H1 (cell line): ENCODE data around the gene WDFY3. TPM values are rescaled to one million over a fixed set of nuclear protein-coding genes. Genes with fewer than 3 reads are reported as not detected.

Experiments
- CTCF ChIA-PET: fragments of 300-600 bp; sonication (Branson Sonifier 250); formaldehyde crosslinking; loops from one replicate; lab custom pipeline; 2021; ENCODE audit not compliant: partially characterized antibody; lab: Charles Lee
- POLR2A ChIA-PET: fragments of 300-600 bp; sonication (Branson Sonifier 250); formaldehyde crosslinking; loops from one replicate; lab custom pipeline; 2021; ENCODE audit warnings: inconsistent platforms; ENCODE audit not compliant: partially characterized antibody; lab: Charles Lee
- DNase-seq, 2 experiments: peaks; one replicate each; pipeline versions ENCODE4 v3.0.0 to v3.0.0-alpha.2; 2010 to 2022; ENCODE audit warnings: low spot score in 2 of 2, low read depth in 1 of 2, mixed read lengths in 1 of 2
- FAIRE-seq: peaks from 2 replicates; lab custom pipeline; 2011; peaks lifted over from hg19 to GRCh38; lab: Jason Lieb, UNC
- H2AFZ ChIP-seq: 2 replicates; pipeline ENCODE4 v1.8.1; 2012; ENCODE audit warnings: low read length, inconsistent platforms
- H2AK5ac ChIP-seq: 2 replicates; pipeline ENCODE4 v1.6.1; 2013; ENCODE audit warnings: low read depth, low read length
- H2BK120ac ChIP-seq: replicated peaks from 2 replicates; pipeline ENCODE3; 2013; ENCODE audit warnings: low read depth, low read length, inconsistent platforms
- H2BK12ac ChIP-seq: 2 replicates; pipeline ENCODE4 v1.6.1; 2013; ENCODE audit warnings: low read depth, low read length
- H2BK15ac ChIP-seq: 2 replicates; pipeline ENCODE4 v1.6.1; 2013; ENCODE audit warnings: low read length
- H2BK20ac ChIP-seq: 2 replicates; pipeline ENCODE4 v1.6.1; 2013; ENCODE audit warnings: low read length
- H2BK5ac ChIP-seq: 2 replicates; pipeline ENCODE4 v1.6.1; 2013; ENCODE audit warnings: low read depth, low read length
- H3K14ac ChIP-seq: 2 replicates; pipeline ENCODE4 v1.6.1; 2013; ENCODE audit warnings: inconsistent platforms; ENCODE audit not compliant: insufficient read length
- H3K18ac ChIP-seq: 2 replicates; pipeline ENCODE4 v1.6.1; 2013; ENCODE audit warnings: low read length; ENCODE audit errors: extremely low read depth
- H3K23ac ChIP-seq: 2 replicates; pipeline ENCODE4 v1.6.1; 2013; ENCODE audit warnings: inconsistent platforms; ENCODE audit not compliant: insufficient read length
- H3K23me2 ChIP-seq: 2 replicates; pipeline ENCODE4 v1.6.1; 2013; ENCODE audit warnings: low read depth, low read length
- H3K27ac ChIP-seq: 2 replicates; pipeline ENCODE4 v1.6.1; 2011; ENCODE audit warnings: low read depth, low read length, inconsistent platforms
- H3K27me3 ChIP-seq, 4 experiments: replicated peaks in 1 of 4; 1 replicate in 1 of 4; 2 replicates in 3 of 4; pipeline versions ENCODE4 v1.6.1 to v1.8.1; 2011 to 2013; ENCODE audit warnings: low read length in 3 of 4, mild to moderate bottlenecking in 3 of 4, inconsistent platforms in 2 of 4, mixed read lengths in 2 of 4, moderate library complexity in 1 of 4; ENCODE audit not compliant: control insufficient read depth in 3 of 4, insufficient read depth in 3 of 4; ENCODE audit errors: extremely low read depth in 1 of 4
- H3K36me3 ChIP-seq, 4 experiments: 2 replicates each; pipeline versions ENCODE4 v1.6.1 to v1.8.1; 2011 to 2013; ENCODE audit warnings: mild to moderate bottlenecking in 4 of 4, low read length in 3 of 4, moderate library complexity in 2 of 4, control low read depth in 1 of 4, inconsistent platforms in 1 of 4; ENCODE audit not compliant: insufficient read depth in 4 of 4, control insufficient read depth in 2 of 4
- H3K4ac ChIP-seq: replicated peaks from 2 replicates; pipeline ENCODE3; 2013; ENCODE audit warnings: low read length, low read depth, mixed read lengths, inconsistent platforms; ENCODE audit not compliant: insufficient read length
- H3K4me1 ChIP-seq, 4 experiments: replicated peaks in 1 of 4; 1 replicate in 1 of 4; 2 replicates in 3 of 4; pipeline versions ENCODE4 v1.6.1 to v1.8.1; 2011 to 2013; ENCODE audit warnings: low read length in 3 of 4, inconsistent platforms in 2 of 4, mixed read lengths in 1 of 4; ENCODE audit not compliant: insufficient read depth in 4 of 4, control insufficient read depth in 3 of 4
- H3K4me2 ChIP-seq, 2 experiments: 2 replicates each; pipeline versions ENCODE4 v1.6.1 to v1.8.1; 2011 to 2013; ENCODE audit warnings: low read depth in 2 of 2, low read length in 2 of 2, control low read depth in 1 of 2, inconsistent platforms in 1 of 2, mild to moderate bottlenecking in 1 of 2; ENCODE audit not compliant: insufficient read depth in 1 of 2
- H3K4me3 ChIP-seq, 4 experiments: fragments of 200-600, 300-600 bp in 1 of 4; sonication (generic), shearing (Covaris generic), sonication (Bioruptor Twin) in 1 of 4; 2 replicates each; pipeline versions ENCODE4 v1.5.1 to v1.8.1; 2011 to 2016; ENCODE audit warnings: low read length in 4 of 4, low read depth in 3 of 4, control low read depth in 2 of 4, inconsistent platforms in 2 of 4, mild to moderate bottlenecking in 2 of 4, mixed read lengths in 1 of 4, moderate library complexity in 1 of 4; ENCODE audit not compliant: insufficient read depth in 2 of 4; ENCODE audit errors: extremely low read depth in 1 of 4
- H3K56ac ChIP-seq: replicated peaks from 2 replicates; pipeline ENCODE3; 2013; ENCODE audit warnings: low read depth, mild to moderate bottlenecking, mixed read lengths, low read length, inconsistent platforms; ENCODE audit not compliant: insufficient read length
- H3K79me1 ChIP-seq: 2 replicates; pipeline ENCODE4 v1.6.1; 2013; ENCODE audit warnings: low read depth, low read length, control low read depth
- H3K79me2 ChIP-seq, 2 experiments: 2 replicates each; pipeline versions ENCODE4 v1.6.1 to v1.8.1; 2012 to 2013; ENCODE audit warnings: low read length in 2 of 2, mild to moderate bottlenecking in 2 of 2, inconsistent platforms in 1 of 2; ENCODE audit not compliant: insufficient read depth in 2 of 2, control insufficient read depth in 1 of 2
- H3K9ac ChIP-seq, 4 experiments: replicated peaks in 1 of 4; 1 replicate in 1 of 4; 2 replicates in 3 of 4; pipeline versions ENCODE4 v1.6.1 to v1.8.1; 2011 to 2013; ENCODE audit warnings: low read depth in 3 of 4, low read length in 3 of 4, control low read depth in 2 of 4, mild to moderate bottlenecking in 2 of 4, moderate library complexity in 2 of 4, inconsistent platforms in 1 of 4; ENCODE audit errors: extremely low read depth in 1 of 4
- H3K9me3 ChIP-seq, 2 experiments: 2 replicates each; pipeline versions ENCODE4 v1.6.1 to v1.8.1; 2012 to 2013; ENCODE audit warnings: mild to moderate bottlenecking in 2 of 2, moderate library complexity in 2 of 2, control low read depth in 1 of 2, inconsistent platforms in 1 of 2, low read depth in 1 of 2, low read length in 1 of 2, mixed read lengths in 1 of 2; ENCODE audit not compliant: insufficient read depth in 2 of 2
- H4K20me1 ChIP-seq, 2 experiments: replicated peaks in 1 of 2; 2 replicates each; pipeline versions ENCODE3 to v1.8.1; 2011 to 2013; ENCODE audit warnings: inconsistent platforms in 2 of 2, low read length in 2 of 2, mild to moderate bottlenecking in 1 of 2; ENCODE audit not compliant: insufficient read depth in 2 of 2, control insufficient read depth in 1 of 2
- H4K5ac ChIP-seq: 2 replicates; pipeline ENCODE4 v1.6.1; 2013; ENCODE audit warnings: low read length, low read depth, mixed read lengths, inconsistent platforms; ENCODE audit not compliant: insufficient read length
- H4K8ac ChIP-seq: 2 replicates; pipeline ENCODE4 v1.8.0; 2013; ENCODE audit warnings: mild to moderate bottlenecking, moderate library complexity, low read length, inconsistent platforms; ENCODE audit not compliant: insufficient read depth; ENCODE audit errors: extremely low read depth
- H4K91ac ChIP-seq: replicated peaks from 2 replicates; pipeline ENCODE3; 2013; ENCODE audit warnings: low read length, mixed read lengths, inconsistent platforms; ENCODE audit not compliant: insufficient read length
- ATF2 ChIP-seq: IDR thresholded peaks from 2 replicates; pipeline ENCODE4 v1.6.1; 2012; ENCODE audit warnings: low read length, inconsistent platforms
- BACH1 ChIP-seq: IDR thresholded peaks from 2 replicates; pipeline ENCODE4 v1.6.1; 2012; ENCODE audit warnings: low read length, improper control_type of control experiment
- CBX8 ChIP-seq: fragments of 300-800, 300-1000 bp; sonication (generic); IDR thresholded peaks from 2 replicates; pipeline ENCODE4 v1.7.1; 2016; ENCODE audit warnings: low read depth, low read length, borderline replicate concordance
- EZH2 ChIP-seq: fragments of 200-600 bp; sonication (generic); IDR thresholded peaks from 2 replicates; pipeline ENCODE4 v1.7.1; 2012; ENCODE audit warnings: low read depth, mild to moderate bottlenecking, moderate library complexity, low read length, inconsistent platforms; ENCODE audit not compliant: severe bottlenecking
- SIX5 ChIP-seq: IDR thresholded peaks from 2 replicates; pipeline ENCODE4 v1.6.1; 2011; ENCODE audit warnings: mild to moderate bottlenecking, low read depth, low read length
- YY1 ChIP-seq: IDR thresholded peaks from 2 replicates; pipeline ENCODE4 v1.6.1; 2011; ENCODE audit warnings: low read depth, mild to moderate bottlenecking, low read length
- WGBS, 2 experiments: shearing (Covaris generic) in 1 of 2; methylation state at CpG; one replicate each; pipeline versions ENCODE4 v1.1.6 to v1.1.7; 2013 to 2015; ENCODE audit warnings: low lambda C conversion rate in 2 of 2, mixed read lengths in 2 of 2, inconsistent platforms in 1 of 2, low coverage in 1 of 2, missing lambda C conversion rate in 1 of 2; ENCODE audit not compliant: insufficient replicate concordance in 2 of 2, insufficient coverage in 1 of 2, insufficient read length in 1 of 2; ENCODE audit errors: extremely low coverage in 1 of 2, missing lambda C conversion rate in 1 of 2; 5-methylcytosine and 5-hydroxymethylcytosine counted together
- polyA plus RNA-seq, 7 experiments: library from polyadenylated mRNA; depleted of rRNA in 3 of 7; stranded (reverse) in 5 of 7; unstranded in 2 of 7; fragments of >200 nt in 5 of 7; fragments of 200-250 nt in 2 of 7; gene quantifications; 1 replicate in 5 of 7; 2 replicates in 1 of 7; 4 replicates in 1 of 7; pipeline versions ENCODE4 v1.2.1 to v1.2.3, GENCODE V29; 2011 to 2013; ENCODE audit warnings: missing spikeins in 2 of 7, mixed read lengths in 2 of 7
- total RNA-seq: library from RNA; stranded (reverse); fragmentation: NEBNext Ultra II Directional; extraction: Animal tissue kit (Norgen Biotek cat#: 25700); gene quantifications from 2 replicates; pipeline ENCODE4 v1.2.1, GENCODE V29; 2021

Gene WDFY3
- total and polyA plus RNA-seq, 2 of the 8 experiments (the other 6 are each of a cell fraction or from before 2014, with no cell fraction given), result 25.6 to 62.4 TPM

GRCh38 chr4:84639145-84639544, 327.3 kb downstream of the WDFY3 start:
- Histone ChIP-seq H3K9ac (no peak overlapping the region), H4K5ac (no peak overlapping the region), H2AFZ (no peak overlapping the region), H2BK15ac (no peak overlapping the region), H2BK5ac (no peak overlapping the region; the same call in 1 of the 2 replicates), H3K79me1 (no peaks in the 10 kb centered on the region; the same call in 1 of the 2 replicates), H2AK5ac (no peak overlapping the region), H3K27ac (no peak overlapping the region), H4K8ac (no peak overlapping the region), H3K36me3 (peaks cover 0 to 17% (median 7%) of the 10 kb centered on the region in 4 experiments; a peak in 3 of 8 replicates), H3K23ac (no peak overlapping the region), H2BK20ac (no peak overlapping the region), H3K4me1 (peaks cover 0 to 3% (median 0%) of the 10 kb centered on the region in 4 experiments; a peak in 1 of 7 replicates), H3K4ac (no peak overlapping the region), H3K27me3 (no peaks in the 10 kb centered on the region)
- CTCF ChIA-PET, result interaction anchor here (0.9 to 1.1 kb wide), 3 partner anchors 60 to 396 kb away, joined by 3 read pairs; no protein-coding TSS in a partner anchor
- DNase-seq, result no peak
- 69% methylated on average over 1 of the region's 1 CpG; no CpG with 5 or more reads in 1 of the 2 experiments for WGBS, 2 experiments
- TF ChIP-seq EZH2 (no peak), YY1 (no peak), SIX5 (no peak), CBX8 (no peak), ATF2 (no peak), BACH1 (no peak)
- TF ChIP-seq, all 59 proteins: peak for 0
- FAIRE-seq, result no peak
- Histone ChIP-seq H2BK120ac (no peak overlapping the region), H3K4me2 (no peak overlapping the region), H3K9me3 (no peaks in the 10 kb centered on the region), H4K91ac (no peak overlapping the region), H3K14ac (no peak overlapping the region), H3K4me3 (no peak overlapping the region), H3K56ac (no peak overlapping the region), H2BK12ac (no peak overlapping the region), H3K23me2 (no peaks in the 10 kb centered on the region), H4K20me1 (no peaks in the 10 kb centered on the region), H3K79me2 (no peaks in the 10 kb centered on the region), H3K18ac (no peak overlapping the region)
- POLR2A ChIA-PET, result interaction anchor here (0.7 to 1.1 kb wide), 5 partner anchors 8 to 105 kb away, joined by 3 read pairs; no protein-coding TSS in a partner anchor
